GM19193 (cell line): ENCODE data around the gene ATL3.

ENCODE experiments used
- POLR2A ChIP-seq: IDR thresholded peaks from 4 replicates; pipeline ENCODE4 v1.6.1; 2011; ENCODE audit not compliant: insufficient read depth, insufficient read length; ENCODE audit errors: extremely low read depth

Gene ATL3

DNA sequence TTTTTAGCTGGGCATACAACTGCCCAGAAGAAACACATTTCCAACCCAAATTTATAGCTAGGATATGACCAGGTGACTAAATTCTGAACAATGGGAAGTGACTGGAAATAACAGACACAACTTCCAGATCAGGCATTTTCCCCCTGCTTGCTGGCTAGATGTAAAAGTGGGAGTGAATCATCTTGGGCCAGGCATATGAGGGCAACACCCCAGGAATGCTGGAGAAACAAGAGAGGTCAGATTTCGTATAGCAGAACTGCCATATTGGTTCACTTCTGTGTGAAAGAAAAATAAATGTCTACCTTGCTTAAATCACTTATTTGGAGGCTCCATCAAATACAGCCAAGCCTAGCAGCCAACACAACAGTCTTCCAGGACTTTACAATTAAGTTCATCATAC, 7.4 kb downstream of the ATL3 start:
- no peak for TF ChIP-seq POLR2A

DNA sequence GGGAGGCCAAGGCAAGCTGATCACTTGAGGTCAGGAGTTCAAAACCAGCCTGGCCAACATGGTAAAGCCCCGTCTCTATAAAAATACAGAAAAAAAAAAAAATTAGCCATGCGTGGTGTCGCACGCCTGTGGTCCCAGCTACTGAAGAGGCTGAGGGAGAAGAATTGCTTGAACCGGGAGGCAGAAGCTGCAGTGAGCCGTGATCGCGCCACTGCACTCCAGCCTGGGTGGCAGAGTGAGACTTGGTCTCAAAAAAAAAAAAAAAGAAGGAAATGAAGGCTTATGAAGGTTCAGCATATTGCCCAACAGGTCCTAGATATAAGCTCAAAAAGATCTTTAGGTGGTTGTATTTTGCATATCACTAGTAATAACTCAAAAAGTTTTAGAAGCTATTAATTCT, 10.2 kb downstream of the ATL3 start:
- TF ChIP-seq POLR2A, result no peak

DNA sequence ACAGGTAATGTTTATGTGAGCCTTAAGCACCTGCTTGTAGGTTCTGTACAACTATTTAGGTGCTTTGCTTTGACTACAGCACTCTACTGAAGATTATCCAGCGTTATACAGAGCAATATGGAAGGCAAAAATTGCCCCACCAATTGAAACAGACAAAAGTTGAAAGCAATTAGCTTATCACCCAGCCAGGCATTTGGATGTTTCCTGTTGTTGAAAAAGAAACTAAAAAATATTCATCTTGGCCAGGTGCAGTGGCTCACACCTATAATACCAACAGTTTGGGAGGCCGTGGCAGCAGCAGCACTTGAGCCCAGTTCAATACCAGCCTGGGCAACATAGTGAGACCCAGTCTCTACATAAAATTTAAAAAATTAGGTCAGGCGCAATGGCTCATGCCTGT, 18.5 kb downstream of the ATL3 start:
- TF ChIP-seq POLR2A, result no peak

DNA sequence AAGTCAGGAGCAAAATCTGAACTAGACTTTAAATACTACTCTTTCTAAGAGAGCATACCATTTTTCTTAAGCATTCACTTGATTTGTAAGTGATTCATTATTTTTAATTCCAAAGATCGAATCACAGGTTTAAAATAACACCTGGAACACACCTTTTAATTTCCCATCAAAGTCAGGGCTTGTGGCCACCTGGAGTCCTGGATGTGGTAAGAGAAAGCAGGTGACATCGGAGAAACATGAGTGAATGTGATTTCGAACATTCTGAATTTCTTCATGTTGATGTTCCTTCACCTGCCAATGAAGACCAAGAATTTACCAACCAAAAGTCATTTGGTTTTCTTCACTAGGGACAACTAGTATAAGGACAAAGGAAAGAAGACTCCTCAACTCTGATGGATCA, 28.0 kb downstream of the ATL3 start:
- no peak for TF ChIP-seq POLR2A

DNA sequence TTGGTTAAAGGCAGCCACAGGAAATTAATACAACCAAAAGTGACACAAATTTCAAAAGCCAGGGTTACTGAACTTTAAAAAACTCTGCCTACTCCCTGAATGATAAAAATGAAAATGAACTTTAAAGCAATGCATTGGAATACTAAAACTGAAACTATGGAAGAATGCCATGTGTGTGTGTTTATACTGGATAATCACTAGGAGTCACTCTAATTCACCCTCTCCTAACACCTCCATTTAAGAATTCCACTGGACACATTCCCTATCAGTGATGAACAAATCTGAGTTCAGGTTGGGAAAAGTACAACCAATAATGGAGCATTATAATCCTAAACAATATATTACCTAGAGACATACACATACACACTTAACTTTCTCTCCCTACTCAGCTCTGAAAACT, 29.4 kb downstream of the ATL3 start:
- no peak for TF ChIP-seq POLR2A

DNA sequence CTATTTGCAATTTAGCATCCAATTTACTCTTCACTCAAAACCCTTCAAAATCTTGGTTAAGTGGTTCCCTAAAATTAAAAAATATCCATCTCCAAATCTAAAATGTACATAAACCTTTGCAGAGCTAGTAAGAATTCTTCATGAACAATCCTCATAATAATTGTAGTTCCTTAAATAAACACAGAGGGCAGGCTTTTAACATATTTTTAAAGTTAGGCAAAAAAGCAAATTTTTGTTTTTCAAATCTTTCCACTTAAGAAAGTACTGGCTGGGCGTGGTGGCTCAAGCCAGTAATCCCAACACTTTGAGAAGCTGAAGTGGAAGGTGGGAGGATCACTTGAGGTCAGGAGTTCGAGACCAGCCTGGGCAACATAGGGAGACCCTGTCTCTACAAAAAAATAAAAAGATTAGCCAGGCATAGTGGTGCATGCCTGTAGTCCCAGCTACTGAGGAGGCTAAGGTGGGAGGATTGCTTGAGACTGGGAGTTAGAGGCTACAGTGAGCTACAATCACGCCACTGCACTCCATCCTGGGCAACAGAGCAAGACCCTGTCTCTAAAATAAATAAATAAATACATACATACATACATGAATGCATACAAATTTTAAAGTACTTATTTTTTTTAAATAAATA, 31.9 kb downstream of the ATL3 start:
- TF ChIP-seq POLR2A, result no peak

DNA sequence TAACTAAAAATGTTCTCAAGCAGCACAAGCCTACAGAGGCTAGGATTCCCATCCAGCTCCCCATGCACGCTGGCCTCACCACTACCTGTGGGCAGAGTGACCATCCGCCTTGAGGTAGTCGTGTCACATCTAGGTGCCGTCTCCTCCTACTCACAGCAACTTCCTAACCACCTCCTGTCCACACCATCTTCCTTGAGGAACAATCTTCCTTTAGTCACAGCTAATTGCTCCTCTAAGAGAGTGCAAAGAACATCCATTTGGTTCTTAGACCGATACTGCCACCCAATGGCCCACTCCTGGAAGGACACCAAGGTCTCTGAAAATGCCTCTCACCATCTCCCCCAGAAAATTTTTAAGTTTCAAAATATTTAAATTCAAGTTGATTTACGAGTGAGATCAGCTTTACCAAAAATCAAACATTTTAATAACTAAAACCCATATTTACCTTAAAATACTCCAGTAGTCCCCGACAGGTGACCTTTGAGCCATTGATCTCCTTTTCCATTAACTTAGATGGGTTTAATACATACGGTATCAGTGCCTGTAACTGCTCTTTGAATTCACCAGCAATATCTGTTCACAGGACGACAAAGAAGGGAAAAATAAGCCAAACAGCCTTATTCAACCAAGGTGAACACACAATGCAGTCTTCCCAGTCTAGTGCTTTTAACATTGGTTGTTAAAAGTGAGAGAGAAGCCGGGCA, 35.3 kb downstream of the ATL3 start:
- no peak for TF ChIP-seq POLR2A

DNA sequence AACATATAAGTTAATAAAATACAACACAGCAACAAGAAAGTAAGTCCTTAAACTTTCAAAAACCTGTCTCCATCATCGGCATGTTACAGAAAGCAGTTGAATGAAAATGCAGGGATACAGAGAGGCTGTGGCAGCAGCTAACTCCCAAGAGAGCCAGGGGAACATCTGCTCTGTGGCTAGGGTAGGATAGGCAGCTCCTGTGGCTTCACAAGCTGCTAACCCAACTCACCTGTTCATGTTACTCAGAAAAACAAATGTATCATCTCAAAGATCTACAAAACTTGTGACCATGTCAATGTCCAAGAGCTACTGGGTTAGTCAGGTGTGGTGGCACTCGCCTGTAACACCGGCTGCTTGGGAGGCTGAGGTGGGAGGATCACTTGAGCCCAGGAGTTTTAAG, 41.8 kb downstream of the ATL3 start:
- TF ChIP-seq POLR2A, result no peak

DNA sequence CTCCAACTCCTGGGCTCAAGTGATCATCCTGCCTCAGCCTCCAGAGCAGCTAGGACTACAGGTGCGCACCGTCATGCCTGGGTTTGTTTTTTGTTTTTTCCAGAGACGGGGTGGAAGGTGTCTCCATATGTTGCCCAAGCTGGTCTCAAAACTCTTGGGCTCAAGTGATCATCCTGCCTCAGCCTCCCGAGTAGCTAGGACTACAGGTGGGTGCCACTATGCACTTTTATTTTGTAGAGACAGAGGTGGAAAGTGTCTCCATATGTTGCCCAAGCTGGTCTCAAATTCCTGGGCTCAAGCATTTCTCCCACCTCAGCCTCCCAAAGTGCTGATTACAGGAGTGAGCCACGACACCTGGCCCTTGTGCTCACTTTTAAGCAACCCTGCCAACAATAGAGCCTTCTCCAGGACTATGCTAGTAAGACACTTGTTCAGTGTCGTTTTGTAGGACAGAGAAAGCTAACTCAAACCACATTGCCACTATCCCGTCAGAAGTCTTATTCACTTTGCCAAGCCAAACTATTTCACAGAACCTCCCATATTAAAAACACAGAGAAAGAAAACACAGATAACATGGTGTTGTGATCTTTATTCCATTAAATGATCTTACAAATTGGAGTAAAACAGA, 47.5 kb downstream of the ATL3 start:
- TF ChIP-seq POLR2A, result no peak

DNA sequence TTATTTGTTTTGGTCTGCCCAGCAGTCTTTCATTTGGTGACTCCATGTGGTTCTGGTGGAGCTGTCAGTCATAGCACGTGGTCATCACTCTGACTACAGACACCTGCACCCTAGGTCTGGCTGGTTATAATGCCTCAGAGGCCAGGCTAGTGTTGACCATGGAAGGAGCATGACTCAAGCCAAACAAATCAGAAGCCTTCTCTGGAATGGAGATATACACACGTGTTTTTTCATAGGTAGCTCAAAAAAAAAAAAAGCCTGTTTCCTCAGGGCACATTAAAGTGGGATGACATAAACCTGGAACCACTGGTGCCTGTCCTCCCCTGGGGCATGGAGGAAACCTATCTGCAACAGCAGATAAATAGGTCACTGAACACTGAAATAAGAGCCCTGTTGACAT, 48.9 kb downstream of the ATL3 start:
- TF ChIP-seq POLR2A, result no peak

DNA sequence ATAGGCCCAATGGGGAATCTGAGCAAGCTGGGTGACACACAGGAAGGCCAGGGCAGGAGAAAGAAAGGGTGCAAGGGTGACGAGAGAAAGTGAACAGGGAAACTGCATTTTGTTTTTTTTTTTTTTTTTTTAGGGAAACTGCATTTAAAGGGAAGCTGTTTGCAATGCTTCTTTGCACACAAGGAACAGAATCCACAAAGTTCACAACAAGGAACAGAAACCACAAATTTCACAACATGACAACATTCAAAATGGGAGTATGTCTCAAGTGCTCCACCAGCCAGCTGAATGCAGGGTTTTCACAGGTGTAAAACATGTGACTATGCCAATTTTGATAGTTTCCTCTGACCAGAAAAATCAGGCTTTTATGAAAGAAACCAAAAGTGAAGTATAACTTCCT, 50.1 kb downstream of the ATL3 start:
- no peak for TF ChIP-seq POLR2A

DNA sequence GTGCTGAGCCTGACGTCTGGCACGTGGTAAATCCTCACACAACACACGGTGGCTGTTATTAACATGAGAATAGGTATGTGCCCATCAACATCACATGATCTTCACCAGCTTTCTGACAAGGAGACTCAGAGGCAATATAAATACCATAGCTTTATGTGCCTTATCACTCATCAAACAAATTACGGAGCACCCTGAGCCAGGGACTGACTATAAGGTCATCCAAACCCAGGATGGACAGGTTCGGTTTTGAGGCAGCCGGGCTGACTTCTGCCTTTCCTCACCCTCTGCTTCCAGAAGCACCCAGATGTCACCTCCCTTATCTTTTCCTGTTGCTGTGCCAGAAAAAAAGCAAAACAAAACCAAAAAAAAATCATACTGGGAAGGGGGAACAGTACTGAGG, 51.2 kb downstream of the ATL3 start:
- TF ChIP-seq POLR2A, result no peak

DNA sequence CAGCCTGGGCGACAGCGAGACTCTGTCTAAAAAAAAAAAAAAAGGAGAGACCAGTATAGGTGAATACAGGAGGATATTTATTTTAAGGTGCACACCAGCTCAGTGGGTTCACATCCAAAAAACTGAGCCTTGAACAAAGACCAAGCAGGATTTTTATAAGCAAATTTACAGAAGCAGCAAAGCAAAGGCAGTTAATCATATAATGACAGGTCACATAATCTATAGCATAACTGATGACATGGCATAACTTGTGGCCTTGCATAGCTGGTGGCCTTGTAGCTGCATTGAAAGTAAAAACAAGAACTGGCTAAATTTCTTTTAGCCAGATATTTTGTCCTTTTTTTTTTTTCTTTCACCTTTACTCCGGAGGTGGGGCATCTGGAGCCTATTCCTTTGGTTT, 54.2 kb downstream of the ATL3 start:
- no peak for TF ChIP-seq POLR2A

DNA sequence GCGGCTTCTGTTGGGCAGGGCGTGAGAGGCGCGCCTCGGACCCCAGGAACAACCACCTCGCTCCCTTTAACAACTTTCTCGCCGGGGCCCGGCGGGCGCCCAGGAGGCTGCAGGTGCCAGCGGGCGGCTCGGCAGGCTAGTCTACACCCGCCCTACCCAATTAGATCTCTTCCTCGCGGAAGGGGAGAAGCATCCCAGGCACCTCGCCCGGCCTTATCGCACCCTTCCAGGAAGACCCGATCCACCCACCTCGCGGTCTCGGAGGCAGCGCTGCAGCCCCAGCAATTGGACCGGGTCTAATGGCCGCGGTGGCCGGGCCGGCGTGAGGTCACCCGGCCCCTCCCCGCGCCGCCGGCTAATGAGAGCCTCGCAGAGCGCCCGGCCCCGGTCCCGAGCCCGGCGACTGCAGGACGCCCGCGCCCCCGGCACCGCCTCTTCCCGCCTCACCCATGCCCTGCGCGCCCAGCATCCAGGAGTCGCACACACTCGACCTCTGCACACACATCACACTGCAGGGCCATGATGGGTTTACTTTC, 57.0 kb downstream of the ATL3 start, which contains the start of gene PLAAT3:
TSS of gene PLAAT3 (minus strand) at position 298 of the 536 bp plus-strand sequence. CDS start 419 bp downstream, outside the sequence.
- TF ChIP-seq POLR2A, result no peak

DNA sequence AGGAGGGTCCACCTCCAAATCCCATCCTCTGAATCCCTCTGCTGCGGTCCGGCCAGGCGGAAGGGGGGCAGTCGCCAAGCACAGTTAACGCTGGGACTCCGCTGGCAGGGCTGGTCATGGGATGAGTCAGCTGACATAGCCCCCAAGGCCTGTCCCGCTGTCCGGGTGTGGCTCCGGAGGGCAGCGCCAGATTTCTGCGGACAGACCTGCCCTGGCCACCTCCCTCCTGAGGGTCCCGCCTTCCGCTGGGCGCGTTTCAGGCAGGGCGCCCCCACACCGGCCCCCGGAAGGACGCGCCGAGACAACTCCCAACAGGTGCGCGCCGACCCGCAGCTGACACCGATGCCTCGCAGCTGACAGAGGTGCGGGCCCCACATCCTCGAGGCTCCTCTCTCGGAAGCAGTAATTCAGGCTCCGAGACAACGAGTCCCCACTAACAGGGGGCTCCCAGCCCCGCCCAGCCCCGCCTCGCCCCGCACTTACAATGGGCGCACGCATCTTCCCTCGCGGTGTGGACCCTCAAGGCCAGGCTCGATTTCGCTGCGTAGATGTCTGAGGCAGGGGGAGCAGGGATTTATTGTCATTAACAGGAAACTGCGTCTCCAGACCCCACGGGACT, 57.5 kb downstream of the ATL3 start:
- TF ChIP-seq POLR2A, result no peak

DNA sequence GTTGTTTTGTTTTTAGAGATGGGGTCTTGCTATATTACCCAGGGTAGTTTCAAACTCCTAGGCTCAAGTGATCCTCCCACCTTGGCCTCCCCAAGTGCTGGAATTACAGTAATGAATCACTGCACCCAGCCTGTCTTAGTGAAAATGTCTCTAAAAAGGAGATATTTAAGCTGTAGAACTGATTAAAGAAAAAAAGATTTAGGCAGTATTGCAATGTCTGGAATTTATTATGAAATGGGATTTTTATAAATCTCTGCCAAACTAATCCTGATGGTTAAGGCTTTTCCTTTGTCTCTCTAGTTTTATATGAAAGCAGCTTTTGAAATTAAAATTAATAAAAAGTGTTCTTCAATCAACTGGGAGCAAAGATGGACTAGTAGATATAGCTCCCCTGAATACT, 59.0 kb downstream of the ATL3 start:
- TF ChIP-seq POLR2A, result no peak

DNA sequence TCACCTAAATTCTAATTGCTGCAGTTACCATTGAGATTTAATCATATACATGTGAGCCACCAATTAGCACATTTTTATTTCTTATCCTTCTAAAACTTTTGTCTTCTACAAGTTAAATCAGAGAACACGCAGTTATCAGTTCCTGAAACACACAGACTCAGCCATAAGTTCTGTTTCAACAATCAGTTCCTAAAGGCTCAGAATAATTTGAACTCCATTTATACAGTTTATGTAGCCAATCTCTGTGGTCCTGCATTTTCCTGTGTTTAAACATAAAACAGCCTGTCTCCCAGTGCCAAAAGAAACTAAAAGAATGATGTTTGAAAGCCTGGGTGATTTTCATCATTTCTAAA, 59.8 kb downstream of the ATL3 start:
- TF ChIP-seq POLR2A, result no peak
